T-helper 22 cell (primary cell): ENCODE data around the gene LDLRAD4.

Experiments
- DNase-seq: peaks from one replicate; pipeline ENCODE4 v3.0.0-alpha.2; 2020; ENCODE audit warnings: low read depth

LDLRAD4 gene

DNA sequence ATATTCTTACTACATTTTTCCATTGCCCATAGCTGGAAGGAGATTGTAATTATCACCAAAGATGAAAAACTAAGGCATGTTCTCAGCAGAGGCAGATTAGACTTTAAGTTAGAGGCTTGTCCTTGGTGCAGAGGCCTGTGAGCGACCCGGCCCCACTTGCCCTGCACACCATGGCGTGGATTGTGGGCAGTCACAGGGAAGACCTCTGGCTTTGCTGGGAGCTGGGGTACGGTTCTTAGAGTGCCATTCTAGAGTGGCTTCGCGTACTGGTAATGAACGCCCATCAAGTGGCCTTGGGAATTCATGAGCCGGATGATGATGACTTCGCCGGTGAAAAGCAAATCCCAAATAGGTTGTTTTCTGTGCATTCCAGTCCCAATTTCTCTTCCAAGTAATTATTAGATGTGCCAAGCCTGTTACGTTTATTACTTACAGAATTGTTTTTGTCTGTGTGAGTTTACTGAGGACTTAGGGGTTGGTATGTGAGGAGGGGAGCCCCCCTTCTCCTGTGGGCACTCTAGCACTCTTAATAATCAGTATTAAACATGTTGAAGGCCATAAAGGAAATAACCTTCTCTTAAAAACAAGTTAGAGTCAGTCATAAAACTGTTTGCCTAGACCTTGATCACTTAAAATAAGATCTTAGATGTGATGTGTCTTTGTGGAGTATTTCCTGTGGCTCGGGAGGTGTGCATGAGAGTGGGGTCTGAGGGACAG, 90.6 kb downstream of the LDLRAD4 start:
- no peak for DNase-seq

DNA sequence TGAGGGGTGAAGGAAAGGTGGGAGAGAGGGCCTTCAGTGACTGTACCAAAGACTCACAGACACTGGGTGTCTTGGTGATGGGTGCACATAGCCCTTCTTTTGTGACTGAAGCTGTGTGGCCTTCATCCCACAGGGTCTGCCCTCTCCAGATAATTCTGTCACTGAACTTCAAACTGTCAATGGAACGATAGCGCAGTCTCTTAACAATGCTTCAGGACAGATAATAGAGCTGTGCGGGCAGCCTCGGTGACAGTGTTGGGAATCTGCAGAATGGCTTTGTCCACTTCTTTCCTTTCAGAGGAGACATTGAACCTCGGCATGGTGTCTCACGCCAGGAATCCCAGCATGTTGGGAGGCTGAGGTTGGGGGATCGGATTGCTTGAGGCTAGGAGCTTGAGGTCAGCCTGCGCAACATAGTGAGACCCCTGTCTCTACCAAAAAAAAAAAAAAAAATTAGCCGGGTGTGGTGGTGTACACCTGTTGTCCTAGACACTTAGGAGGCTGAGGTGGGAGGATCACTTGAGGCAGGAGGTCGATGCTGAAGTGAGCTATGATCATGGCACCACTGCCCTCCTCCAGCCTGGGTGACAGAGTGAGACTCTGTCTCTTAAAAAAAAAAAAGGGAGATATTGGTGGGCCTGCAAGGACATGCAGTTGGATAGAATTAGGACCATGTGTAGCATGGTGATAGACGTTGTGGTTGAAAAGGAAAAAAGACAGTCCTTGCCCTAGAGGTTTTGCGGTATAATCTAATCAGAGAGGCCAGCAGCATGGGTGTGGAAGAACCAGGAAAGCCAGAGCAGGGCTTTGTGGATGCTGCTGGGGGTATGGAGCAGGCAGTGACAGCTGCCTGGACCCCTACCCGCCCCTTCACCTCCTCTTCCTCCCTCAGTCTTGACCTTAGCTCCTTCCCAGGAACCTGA, 91.4 kb downstream of the LDLRAD4 start:
- DNase-seq, result no peak

DNA sequence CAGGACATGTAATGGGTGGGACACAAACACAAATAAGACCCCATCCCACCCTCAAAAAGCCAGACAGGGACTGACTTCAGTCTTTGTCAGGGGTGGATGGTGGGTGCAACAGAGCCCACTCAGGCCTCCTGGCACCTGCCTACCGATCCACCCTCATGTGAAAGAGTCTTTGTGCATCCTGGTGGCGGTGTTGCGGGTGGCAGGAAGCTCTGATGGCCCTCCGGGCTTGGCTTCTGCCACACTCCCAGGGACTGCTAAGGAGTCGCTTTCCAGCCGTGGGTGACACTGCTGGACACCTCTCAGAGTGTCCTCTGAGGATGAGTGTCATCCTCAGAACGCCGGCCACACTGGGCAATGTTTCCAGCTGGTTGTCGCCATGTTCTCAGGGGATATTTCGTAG, 92.6 kb downstream of the LDLRAD4 start:
- DNase-seq, result no peak

DNA sequence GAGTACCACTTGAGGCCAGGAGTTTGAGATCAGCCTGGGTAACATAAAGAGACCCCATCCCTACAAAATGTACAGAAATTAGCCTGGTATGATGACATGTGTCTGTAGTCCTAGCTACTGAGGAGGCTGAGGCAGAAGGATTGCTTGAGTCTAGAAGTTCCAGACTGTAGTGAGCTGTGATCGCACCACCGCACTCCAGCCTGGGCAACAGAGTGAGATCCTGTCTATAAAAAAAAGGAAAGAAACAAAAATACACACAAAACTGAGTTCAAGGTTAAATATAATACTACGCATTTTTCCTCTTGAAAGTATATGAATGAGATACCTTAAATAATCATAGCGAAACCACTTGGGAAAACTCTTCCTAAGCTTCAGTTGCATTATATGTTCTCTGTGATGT, 94.0 kb downstream of the LDLRAD4 start:
- no peak for DNase-seq

DNA sequence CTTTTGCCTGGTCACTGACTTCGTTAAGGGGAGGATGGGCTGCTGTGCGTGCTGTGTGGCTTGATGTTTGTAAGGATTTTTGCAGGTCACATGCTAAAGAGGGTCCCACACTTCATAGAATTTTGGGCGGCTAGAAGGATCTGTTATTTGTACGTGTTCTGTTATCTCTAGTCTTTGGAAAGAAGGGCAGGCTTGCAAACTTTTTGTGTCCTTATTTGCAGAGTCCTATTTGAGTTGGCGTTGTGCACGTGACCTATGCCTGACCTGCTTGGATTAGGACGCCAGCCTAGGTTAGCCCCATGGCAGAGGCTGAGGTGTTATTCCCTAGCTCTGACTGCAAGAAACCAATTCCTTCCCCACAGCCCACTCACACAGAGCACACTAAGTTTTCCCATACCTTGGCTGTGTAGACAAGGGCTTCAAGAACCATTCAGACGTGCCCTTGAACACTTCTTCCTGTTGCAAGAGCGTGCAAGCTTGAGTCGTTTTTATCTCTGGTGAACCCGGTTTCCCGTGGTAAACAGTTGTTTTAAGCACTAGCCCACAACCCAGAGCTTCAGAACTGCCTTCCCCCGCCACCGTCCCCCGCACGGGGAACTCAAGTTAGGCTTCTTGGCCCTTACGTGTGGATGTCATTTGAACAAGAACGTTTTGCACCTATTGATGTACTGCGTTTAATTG, 94.6 kb downstream of the LDLRAD4 start:
- no peak for DNase-seq

DNA sequence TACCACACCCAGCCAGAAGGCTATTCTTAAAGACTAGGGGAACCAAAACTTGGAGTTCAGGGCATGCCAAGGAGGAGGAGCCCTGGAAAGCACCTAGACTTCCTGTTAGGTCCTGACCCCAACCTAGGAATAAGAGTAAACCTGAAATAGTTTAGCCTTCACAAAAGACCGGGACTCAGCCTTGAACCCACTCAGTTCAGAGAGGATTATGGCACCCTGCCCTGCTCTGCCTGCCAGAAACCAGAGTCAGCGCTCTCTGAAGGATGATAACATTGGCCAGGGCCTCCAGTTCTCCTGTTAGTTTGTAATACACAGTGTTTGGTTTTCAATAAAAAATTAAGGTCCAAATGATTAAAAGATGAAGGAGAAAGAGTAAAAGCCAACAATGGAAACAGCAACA, 96.4 kb downstream of the LDLRAD4 start:
- DNase-seq, result no peak

DNA sequence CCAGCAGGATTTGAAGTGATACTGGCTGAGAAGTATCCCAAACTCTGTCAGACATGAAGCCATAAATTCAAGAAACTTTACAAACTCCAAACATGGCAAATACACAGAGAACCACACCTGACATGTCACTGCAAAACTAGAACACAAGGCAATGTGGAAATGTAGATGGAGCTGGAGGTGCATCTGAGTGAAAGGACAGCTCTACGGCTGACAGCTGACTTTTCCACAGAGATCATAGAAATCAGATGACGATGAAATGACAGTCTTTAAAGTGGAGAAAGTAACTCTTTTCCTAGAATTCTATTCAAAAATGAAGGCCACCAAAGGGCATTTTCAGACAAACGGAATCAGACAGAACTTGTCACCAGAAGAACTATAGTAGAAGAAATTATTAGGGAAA, 97.5 kb downstream of the LDLRAD4 start:
- no peak for DNase-seq

DNA sequence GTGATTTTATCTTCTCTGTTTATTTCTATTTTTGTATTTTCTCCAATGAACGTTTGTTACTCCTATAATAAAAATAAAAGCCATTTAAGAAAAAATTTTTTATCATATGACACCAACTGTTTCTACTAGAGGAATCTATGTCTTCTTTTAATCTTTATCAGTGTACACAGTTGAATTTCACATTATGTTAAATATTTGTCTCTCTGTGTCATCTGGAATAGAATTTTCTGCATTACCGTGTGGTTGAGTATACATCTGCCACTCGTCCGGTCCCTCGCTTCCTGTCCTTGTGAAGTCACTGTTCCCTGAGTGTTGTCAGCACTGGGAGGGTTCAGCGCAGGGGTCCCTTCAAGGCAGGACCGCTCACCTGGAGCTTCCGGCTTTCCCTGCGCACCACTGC, 99.2 kb downstream of the LDLRAD4 start:
- DNase-seq, result no peak

DNA sequence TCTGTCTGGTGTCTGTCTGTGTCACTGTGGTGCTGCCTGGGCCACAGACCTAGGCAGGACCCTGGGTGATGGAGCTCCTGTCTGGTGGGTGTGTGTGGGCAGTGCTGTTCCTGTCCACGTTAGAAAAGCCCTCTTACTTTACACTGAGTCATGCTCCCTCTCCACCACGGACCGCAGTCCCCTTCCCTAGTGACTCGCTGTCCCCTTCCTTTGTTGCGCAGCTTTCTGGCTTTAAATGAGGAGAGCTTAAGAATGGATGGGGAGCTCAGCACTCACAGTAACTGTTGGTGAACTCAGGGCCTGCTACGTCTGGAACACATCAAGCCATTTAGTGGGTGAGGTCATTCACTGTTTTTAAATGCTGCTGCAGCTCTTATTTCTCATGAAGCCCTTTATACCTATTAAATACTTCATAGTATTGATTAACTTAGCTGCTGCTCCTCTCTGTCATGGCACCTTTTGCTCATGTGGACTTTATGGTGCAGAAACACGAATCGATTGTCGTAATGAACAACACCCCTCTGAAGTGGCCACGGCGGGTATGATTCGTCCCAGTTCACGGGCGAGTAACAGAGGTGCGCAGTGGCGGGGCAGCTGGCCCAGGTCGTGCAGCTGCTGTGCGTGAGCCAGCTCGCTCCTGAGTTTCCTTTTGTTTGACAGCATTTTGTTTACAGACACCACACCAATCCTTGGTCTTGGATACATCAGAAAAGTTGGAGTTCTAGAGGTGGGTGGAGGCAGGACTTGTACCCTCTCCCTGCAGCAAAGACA, 100.4 kb downstream of the LDLRAD4 start:
- no peak for DNase-seq

DNA sequence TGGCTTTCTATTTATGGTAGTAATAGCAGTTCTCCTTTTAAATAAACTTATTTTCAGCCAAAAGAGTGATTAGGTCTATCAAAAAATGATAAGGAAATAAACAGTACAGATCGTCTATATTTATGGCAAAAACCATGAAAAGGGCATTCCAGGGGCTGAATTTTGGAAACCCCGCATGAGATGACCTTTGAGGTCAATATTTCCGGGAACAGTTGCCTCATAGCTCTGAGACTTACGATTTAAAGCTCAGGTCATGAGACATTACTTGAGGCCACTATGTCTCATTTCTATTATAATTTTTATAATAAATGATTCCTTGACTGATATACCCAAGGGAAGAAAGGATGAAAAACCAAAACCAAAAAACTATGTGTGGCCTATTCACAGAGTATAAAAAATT, 101.1 kb downstream of the LDLRAD4 start:
- DNase-seq, result no peak

DNA sequence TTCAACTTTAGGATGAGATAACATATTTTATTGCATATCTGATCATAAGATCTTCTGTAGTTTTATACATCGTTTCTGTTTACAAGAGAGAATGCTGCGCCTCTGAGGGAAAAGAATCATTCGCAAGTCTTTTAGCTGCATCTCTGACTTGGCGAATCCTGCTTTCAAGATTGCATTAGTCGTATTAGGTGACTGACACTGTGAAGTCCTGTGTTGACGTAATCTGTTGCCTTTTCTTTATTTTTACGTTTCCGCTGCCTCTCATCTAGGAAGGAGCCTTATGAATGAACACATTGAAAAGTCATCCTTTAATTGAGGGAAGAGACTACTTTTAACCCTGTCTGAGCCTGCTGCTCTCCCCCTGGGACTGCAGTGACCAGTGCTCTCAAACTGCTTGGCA, 101.5 kb downstream of the LDLRAD4 start:
- DNase-seq, result no peak

DNA sequence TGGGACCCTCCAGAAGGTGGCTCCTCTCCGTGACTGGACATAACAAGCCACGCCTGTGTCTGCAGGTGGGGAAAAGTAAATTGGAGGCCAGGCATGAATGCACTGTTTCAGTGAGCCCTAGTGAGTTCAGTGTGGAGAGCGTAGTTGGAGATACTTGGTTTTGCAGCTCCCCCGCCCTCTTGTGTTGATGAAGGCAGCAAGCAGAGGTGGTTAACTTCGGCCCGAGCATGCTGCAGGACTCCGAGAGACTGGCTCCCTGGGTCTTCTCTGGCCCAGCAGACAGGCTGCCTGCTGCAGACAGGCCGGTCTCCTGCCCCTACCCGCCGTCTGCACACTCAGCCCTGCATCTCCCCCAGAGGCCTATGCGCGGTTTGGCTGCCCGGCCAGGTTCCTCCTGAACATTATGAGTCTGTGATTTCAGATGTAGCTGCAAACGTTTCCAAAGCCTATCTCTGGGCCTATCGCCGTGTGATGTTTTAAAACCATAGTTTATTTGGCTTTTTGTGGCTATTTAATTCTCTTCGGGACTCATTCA, 102.4 kb downstream of the LDLRAD4 start:
- no peak for DNase-seq

DNA sequence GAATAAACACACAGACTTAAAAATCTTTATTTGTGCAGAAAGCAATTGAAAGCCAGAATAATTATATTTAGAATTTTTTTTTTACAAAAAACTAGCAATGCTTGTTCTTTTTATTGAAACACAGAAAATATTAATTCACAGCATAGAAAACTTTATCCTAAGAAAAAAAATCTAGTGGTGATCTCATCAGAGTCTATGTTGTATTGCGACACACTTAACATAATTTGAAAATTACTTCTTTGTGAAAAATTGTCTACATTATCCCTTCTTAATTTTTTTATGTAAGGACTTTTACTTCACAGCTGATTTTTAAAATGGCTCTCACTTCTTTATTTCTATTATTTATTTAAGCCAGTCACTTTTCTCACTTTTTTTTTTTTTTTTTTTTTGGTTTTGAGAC, 103.4 kb downstream of the LDLRAD4 start:
- no peak for DNase-seq

DNA sequence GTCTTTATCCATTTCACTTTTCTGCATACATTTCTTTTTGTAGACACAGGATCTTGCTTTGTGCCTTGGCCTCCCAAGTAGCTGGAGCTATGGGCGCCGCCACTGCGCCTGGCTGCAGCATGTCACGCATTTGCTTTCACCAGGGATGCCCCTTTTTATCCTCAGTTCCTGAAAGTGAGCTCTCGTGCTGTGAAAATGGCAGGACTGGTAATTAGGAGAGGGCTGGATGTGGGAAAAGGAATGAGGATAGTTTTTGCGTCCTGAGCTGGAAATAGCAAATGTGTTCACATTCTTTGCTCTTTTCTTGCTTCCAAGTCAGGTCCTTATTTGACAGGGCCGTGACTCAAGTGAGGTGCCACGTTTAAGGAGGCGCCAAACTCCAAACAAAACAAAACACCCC, 104.6 kb downstream of the LDLRAD4 start:
- DNase-seq, result no peak

DNA sequence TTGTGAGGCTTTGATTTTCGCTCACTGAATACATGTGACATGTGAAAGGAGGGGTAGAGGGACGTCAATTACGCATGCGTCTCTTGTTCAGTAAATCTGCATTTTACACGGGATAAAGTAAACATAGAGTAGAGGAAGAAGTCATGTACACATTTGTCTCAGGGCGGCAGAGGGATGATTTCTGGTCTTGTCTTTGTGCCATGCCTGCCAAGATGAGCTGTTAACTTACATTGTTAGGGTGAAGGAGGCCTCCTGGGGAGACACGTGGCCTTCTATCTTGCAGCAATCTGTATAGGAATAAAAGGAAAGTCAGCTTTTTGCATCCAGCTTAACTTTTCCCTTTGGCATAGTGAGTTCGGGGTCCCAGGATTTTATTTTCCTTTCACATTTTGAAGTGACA, 106.3 kb downstream of the LDLRAD4 start:
- DNase-seq, result no peak

DNA sequence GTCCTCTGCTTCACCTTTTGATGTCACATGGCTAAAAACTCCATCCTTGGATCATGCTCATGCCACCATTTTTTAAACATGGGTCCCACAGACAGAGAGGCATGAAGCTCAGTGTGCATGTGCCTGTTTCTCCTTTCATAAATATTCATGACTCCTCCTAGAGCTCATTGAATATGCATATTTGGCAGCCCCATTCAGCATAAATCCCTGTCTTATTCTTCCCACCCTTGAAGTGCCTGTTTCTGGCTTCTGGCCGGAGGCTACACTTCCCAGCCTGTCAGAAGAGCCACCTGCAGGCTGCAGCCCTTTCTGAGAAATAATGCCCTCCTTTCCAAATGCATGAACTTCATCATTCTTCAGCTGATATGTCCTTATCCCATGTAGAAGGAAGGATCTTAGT, 109.7 kb downstream of the LDLRAD4 start:
- DNase-seq, result no peak

DNA sequence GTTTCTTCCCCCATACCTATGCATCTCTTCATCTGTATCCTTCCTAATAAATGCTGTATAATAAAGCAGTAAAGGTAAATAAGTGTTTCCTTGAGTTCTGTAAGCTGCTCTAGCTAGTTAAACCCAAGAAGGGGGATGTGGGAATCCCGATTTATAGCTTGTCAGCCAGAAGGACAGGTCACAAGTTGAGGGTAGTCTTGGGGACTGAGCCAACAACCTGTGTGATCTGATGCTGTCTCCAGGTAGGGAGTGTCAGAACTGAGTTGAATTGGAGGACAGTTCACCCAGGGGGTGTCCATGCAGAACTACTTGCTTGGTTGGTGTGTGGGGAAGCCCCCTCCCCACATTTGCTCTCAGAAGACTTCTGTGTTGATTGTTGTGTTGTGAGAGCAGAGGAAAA, 112.4 kb downstream of the LDLRAD4 start:
- DNase-seq, result no peak

DNA sequence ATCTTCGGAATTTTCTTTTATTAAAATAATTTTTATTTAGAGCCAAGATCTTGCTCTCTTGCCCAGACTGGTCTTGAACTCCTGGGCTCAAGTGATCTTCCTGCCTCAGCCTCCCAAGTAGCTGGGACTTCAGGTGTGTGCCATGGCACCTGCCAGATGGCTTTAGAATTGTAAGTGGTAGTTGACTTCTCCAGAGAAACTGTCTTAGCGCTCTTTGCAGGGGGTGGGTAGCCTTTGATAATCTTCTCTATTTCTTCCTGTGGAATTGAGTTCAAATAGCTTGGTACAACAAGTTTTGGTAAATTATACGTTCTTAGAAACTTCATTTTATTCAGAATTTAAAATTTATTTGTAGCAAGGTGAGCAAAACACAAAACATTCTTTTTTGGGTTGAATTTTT, 113.3 kb downstream of the LDLRAD4 start:
- DNase-seq, result no peak

DNA sequence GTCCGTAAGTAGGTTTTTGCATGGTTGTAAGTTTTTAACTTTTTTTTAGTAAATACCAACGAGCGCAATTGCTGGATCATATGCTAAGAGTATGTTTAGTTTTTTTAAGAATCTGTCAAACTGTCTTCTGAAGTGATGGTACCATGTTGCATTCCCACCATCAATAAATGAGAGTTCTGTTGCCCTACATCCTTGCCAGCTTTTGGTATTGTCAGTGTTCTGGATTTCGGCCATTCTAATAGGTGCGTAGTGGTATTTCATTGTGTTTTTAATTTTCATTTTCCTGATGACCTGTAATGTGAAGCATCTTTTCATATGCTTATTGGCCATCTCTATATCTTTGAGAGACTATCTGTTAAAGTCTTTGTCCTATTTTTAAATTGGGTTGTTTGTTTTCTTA, 114.3 kb downstream of the LDLRAD4 start:
- DNase-seq, result no peak

DNA sequence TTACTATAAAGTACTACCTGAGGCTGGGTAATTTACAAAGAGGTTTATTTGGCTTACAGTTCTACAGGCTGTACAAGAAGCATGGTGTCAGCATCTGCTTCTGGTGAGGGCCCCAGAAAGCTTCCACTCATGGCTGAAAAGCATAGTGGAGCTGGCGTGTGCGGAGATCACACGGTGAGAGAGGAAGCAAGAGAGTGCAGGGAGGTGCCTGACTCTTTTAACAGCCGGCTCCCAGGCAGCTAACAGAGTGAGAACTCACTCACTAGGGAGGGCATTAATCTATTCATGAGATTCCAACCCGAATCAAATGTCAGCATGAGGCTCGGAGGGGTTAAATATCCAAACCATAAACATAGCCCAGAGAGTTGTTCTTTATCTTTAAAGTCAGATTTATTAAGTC, 117.3 kb downstream of the LDLRAD4 start:
- DNase-seq, result no peak

DNA sequence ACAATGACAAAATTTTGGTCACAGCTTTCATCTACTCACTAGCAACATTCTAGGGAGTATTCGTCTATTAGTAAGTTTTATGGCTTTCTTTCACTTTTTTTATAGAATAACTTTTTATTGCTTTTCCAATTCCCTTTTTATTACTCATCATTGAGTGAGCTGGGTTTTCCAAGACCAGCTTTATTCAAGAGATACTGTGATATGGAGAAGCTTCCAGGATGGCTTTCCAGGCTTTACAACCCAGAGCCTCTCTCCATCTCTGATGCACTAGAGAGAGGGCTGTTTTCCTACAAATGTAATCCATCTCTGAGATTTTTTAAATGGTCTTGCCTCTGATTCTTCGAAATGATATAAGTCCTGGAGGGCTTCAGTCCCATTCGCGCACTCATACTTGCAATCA, 118.3 kb downstream of the LDLRAD4 start:
- no peak for DNase-seq

DNA sequence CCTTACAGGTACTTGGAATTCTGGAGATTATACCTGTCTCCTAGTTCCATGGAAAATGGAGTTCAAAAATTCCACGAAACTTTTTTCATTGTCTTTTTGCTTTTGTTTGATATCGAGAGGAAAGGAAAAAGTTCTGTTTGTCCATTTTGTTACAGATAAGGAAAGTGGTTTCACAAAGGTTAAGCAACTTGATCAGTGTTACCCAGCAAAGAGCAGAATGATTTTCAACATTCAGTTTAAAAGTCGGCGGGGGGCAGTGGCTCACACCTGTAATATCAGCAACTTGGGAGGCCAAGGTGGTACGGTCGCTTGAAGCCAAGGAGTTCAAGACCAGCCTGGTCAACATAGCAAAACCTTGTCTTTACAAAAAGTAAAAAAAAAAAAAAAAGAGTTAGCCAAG, 118.8 kb downstream of the LDLRAD4 start:
- no peak for DNase-seq
